NCI-H226 (cell line): Measurements from ENCODE around the gene OMP.
"Not testable (repeated sequence)": the region's sequence is repeated elsewhere in the genome, so short reads cannot be mapped to it uniquely, and the experiment has no call there.

Source experiments
- DNase-seq: peaks from one replicate; pipeline ENCODE4 v3.0.0-alpha.2; 2015

The OMP gene

GRCh38 chr11:77088236-77089003 is 14.2 kb upstream of the OMP start:
- no peak for DNase-seq

GRCh38 chr11:77089004-77089545 is 13.6 kb upstream of the OMP start:
- DNase-seq: no peak

- no peak for DNase-seq
Observed at GRCh38 chr11:77090046-77090372, 12.6 kb upstream of the OMP start.

- no peak for DNase-seq
Observed at GRCh38 chr11:77090373-77091111, 12.1 kb upstream of the OMP start.

- DNase-seq: peak; percentile 43
Observed at GRCh38 chr11:77091146-77091940, 11.3 kb upstream of the OMP start.

- DNase-seq: no peak
Observed at GRCh38 chr11:77092382-77092781, 10.3 kb upstream of the OMP start.

- DNase-seq: no peak
Observed at GRCh38 chr11:77093056-77093891, 9.4 kb upstream of the OMP start.

- no peak for DNase-seq
Observed at GRCh38 chr11:77093987-77094840, 8.4 kb upstream of the OMP start.

- DNase-seq: no peak
Observed at GRCh38 chr11:77094841-77095365, 7.7 kb upstream of the OMP start.

- no peak for DNase-seq
Observed at GRCh38 chr11:77095551-77096490, 6.8 kb upstream of the OMP start.

GRCh38 chr11:77096591-77097019 is 6.0 kb upstream of the OMP start:
- no peak for DNase-seq

GRCh38 chr11:77097180-77097579 is 5.5 kb upstream of the OMP start:
- DNase-seq: not testable (repeated sequence)

GRCh38 chr11:77100166-77101042 is 2.2 kb upstream of the OMP start:
- DNase-seq: no peak

GRCh38 chr11:77101043-77101537 is 1.6 kb upstream of the OMP start:
- DNase-seq: no peak

GRCh38 chr11:77103319-77103718 is 679 bp downstream of the OMP start:
- DNase-seq: no peak

GRCh38 chr11:77104727-77105126 is 2.1 kb downstream of the OMP start:
- DNase-seq: no peak

GRCh38 chr11:77106321-77106720 is 3.7 kb downstream of the OMP start:
- no peak for DNase-seq

- no peak for DNase-seq
Observed at GRCh38 chr11:77106759-77107158, 4.1 kb downstream of the OMP start.

GRCh38 chr11:77107950-77108349 is 5.3 kb downstream of the OMP start:
- DNase-seq: peak; percentile 90
